GM12878 (cell line): ENCODE results near the gene MFSD11. TPM values are rescaled to one million over a fixed set of nuclear protein-coding genes. Genes with fewer than 3 reads are reported as not detected.
A peak's percentile ranks its signal among the peaks of the same experiment; 100 is the strongest.
"Not testable (repeated sequence)": the region's sequence is repeated elsewhere in the genome, so short reads cannot be mapped to it uniquely, and the experiment has no call there.

Experiments used
- ATAC-seq: fragments of 200-7000 bp; cut with Tn5 transposase; 3 replicates; pipeline ENCODE4 v1.9.1; 2020; ENCODE audit warnings: mild to moderate bottlenecking, moderate library complexity
- BruUV-seq: library from RNA; stranded (reverse); fragments of 400-500 nt; replicated peaks from 2 replicates; lab custom pipeline; 2021; lab: Mats Ljungman, UMichigan
- CTCF ChIA-PET: fragments of 300-600 bp; sonication (Branson Sonifier 250); formaldehyde crosslinking; extraction: SDS; loops from one replicate; lab custom pipeline; 2021; ENCODE audit warnings: inconsistent platforms; lab: Yijun Ruan, JAX
- POLR2A ChIA-PET: fragments of 350-600 bp; formaldehyde crosslinking; extraction: SDS; loops from one replicate; lab custom pipeline; 2021; ENCODE audit warnings: inconsistent platforms; lab: Charles Lee
- RAD21 ChIA-PET: fragments of 300-600 bp; sonication (Branson Sonifier 250); formaldehyde crosslinking; loops from one replicate; lab custom pipeline; 2023; ENCODE audit warnings: antibody characterized with exemption; ENCODE audit not compliant: unreplicated experiment; lab: Charles Lee
- SMC1A ChIA-PET: fragments of 300-600 bp; sonication (Branson Sonifier 250); formaldehyde crosslinking; loops from one replicate; lab custom pipeline; 2023; ENCODE audit not compliant: unreplicated experiment, uncharacterized antibody; lab: Charles Lee
- DNase-seq: peaks from one replicate; pipeline ENCODE4 v3.0.0-alpha.2; 2011; ENCODE audit warnings: low read depth, low spot score
- FAIRE-seq: peaks from 3 replicates; lab custom pipeline; 2011; peaks lifted over from hg19 to GRCh38; lab: Jason Lieb, UNC
- H2AFZ ChIP-seq: 2 replicates; pipeline ENCODE4 v1.6.0; 2011; ENCODE audit warnings: low read depth, low read length, control low read depth; ENCODE audit not compliant: control insufficient read depth
- H3K27ac ChIP-seq: 2 replicates; pipeline ENCODE4 v1.5.1; 2011; ENCODE audit warnings: control low read depth; ENCODE audit not compliant: control insufficient read depth, insufficient read depth
- H3K27me3 ChIP-seq, 2 experiments: replicated peaks in 1 of 2; 2 replicates each; pipeline versions ENCODE4 v1.6.0 to v1.6.1; 2011; ENCODE audit warnings: low read length in 1 of 2; ENCODE audit not compliant: control insufficient read depth in 2 of 2, insufficient read depth in 2 of 2
- H3K36me3 ChIP-seq, 2 experiments: 2 replicates each; pipeline ENCODE4 v1.5.1; 2011; ENCODE audit warnings: low read length in 1 of 2; ENCODE audit not compliant: control insufficient read depth in 2 of 2, insufficient read depth in 2 of 2
- H3K4me1 ChIP-seq: 2 replicates; pipeline ENCODE4 v1.6.1; 2011; ENCODE audit warnings: mild to moderate bottlenecking, low read length, moderate library complexity, mixed read lengths; ENCODE audit not compliant: control insufficient read depth, insufficient read depth
- H3K4me2 ChIP-seq: 2 replicates; pipeline ENCODE4 v1.6.0; 2011; ENCODE audit warnings: control low read depth; ENCODE audit not compliant: control insufficient read depth, insufficient read depth
- H3K4me3 ChIP-seq: fragments of 200-600 bp; sonication (generic); 2 replicates; pipeline ENCODE4 v1.5.1; 2016
- H3K79me2 ChIP-seq: 2 replicates; pipeline ENCODE4 v1.6.0; 2011; ENCODE audit warnings: low read length; ENCODE audit not compliant: control insufficient read depth, insufficient read depth
- H3K9ac ChIP-seq: 2 replicates; pipeline ENCODE4 v1.8.0; 2011; ENCODE audit warnings: low read length, control low read depth, mixed read lengths; ENCODE audit not compliant: control insufficient read depth, insufficient read depth
- H3K9me3 ChIP-seq: replicated peaks from 3 replicates; pipeline ENCODE4 v1.5.1; 2011; ENCODE audit warnings: mild to moderate bottlenecking, low read length; ENCODE audit not compliant: control insufficient read depth, insufficient read depth
- H4K20me1 ChIP-seq: 2 replicates; pipeline ENCODE4 v1.6.0; 2011; ENCODE audit not compliant: control insufficient read depth, insufficient read depth
- KAT2A ChIP-seq: conservative IDR thresholded peaks from 2 replicates; pipeline ENCODE4 v1.6.1; 2011; ENCODE audit warnings: low read depth, low read length; ENCODE audit not compliant: control insufficient read depth
- MEF2B ChIP-seq: fragments of 450-650 bp; IDR thresholded peaks from 2 replicates; pipeline ENCODE4 v1.6.1; 2018; ENCODE audit warnings: mild to moderate bottlenecking, moderate library complexity; ENCODE audit not compliant: partially characterized antibody, poor library complexity, severe bottlenecking
- NFXL1 ChIP-seq: fragments of 450-650 bp; IDR thresholded peaks from 2 replicates; pipeline ENCODE4 v1.6.1; 2017; ENCODE audit warnings: antibody characterized with exemption, mild to moderate bottlenecking, borderline replicate concordance
- POLR2A ChIP-seq: IDR thresholded peaks from 2 replicates; pipeline ENCODE4 v1.6.1; 2011; ENCODE audit warnings: low read depth, mild to moderate bottlenecking, low read length
- SPI1 ChIP-seq: IDR thresholded peaks from 2 replicates; pipeline ENCODE4 v1.6.1; 2011; ENCODE audit warnings: low read depth, mild to moderate bottlenecking, low read length, moderate library complexity, borderline replicate concordance; ENCODE audit not compliant: insufficient read depth
- WGBS: methylation state at CpG from one replicate; pipeline ENCODE4 v1.1.6; 2016; ENCODE audit warnings: low lambda C conversion rate; ENCODE audit not compliant: insufficient replicate concordance, insufficient coverage; ENCODE audit errors: missing lambda C conversion rate; 5-methylcytosine and 5-hydroxymethylcytosine counted together
- in situ Hi-C: fragments of 300-500 bp; cut with MboI; formaldehyde crosslinking; loops from 9 replicates; pipeline ENCODE4 v1.14.3; 2018; ENCODE audit warnings: mixed read lengths
- intact Hi-C: fragments of 100-400 bp; cut with micrococcal nuclease; formaldehyde crosslinking; loops from one replicate; pipeline ENCODE4 v1.14.2; 2022; ENCODE audit not compliant: unreplicated experiment
- polyA plus RNA-seq, 11 experiments: library from polyadenylated mRNA; depleted of rRNA in 4 of 11; unstranded in 6 of 11; stranded (reverse) in 5 of 11; fragments of >200 nt; fragmentation: Nextera tagmentation in 4 of 11; fragmentation: Illumina TruSeq in 1 of 11; extraction: Ambion mirVana in 4 of 11; extraction: Trizol in 1 of 11; gene quantifications; 1 replicate in 1 of 11; 2 replicates in 10 of 11; pipeline versions ENCODE4 v1.2.1 to v1.2.3, GENCODE V29; 2011 to 2016; ENCODE audit warnings: inconsistent platforms in 2 of 11, missing spikeins in 2 of 11, low read depth in 1 of 11
- total RNA-seq, 4 experiments: library from RNA; depleted of rRNA in 3 of 4; stranded (reverse); fragments of >200 nt in 3 of 4; fragmentation: Illumina TruSeq in 1 of 4; extraction: Trizol in 1 of 4; gene quantifications; 2 replicates each; pipeline versions ENCODE4 v1.2.1 to v1.2.3, GENCODE V29; 2013 to 2021

MFSD11 gene
- total and polyA plus RNA-seq, 10 of the 15 experiments (the other 5 are each of a cell fraction or from before 2014, with no cell fraction given): 11.0 to 19.4 (median 15.5) TPM

DNA sequence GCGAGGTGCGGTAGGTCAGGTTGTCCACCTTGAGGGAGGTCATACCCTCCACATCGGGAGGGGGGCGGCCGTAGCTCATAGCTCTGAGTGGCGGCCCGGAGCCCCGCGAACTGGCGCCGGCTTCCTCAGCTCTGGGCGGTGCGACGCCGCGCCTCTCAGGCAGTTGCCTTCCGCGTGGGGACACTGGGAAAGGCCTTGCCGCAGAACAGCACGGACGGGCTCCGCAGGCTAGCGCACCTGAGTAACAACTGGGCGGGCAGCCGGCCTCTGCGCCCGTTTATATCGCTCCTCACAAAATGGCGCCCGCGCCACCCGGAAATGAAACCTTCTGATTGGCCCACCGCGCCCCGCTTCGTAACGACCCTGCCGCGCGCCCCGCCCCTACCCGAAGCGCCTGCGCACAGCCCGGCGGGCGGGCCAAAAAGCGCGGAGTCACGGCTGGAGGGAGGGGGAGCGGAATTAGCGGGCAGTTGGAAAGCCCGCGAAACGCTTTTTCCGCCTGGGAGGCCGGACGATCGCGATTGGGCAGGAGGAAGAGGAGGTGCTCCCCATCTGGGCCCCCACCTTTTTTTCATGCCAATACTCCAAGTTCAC lies 740 bp upstream of the MFSD11 start, which contains the start of gene SRSF2 (continued):
- TF ChIP-seq MEF2B (peak; percentile 7), KAT2A (no peak), NFXL1 (0 out of 2 replicates have a peak, but pooled peaks have one; percentile 45)

DNA sequence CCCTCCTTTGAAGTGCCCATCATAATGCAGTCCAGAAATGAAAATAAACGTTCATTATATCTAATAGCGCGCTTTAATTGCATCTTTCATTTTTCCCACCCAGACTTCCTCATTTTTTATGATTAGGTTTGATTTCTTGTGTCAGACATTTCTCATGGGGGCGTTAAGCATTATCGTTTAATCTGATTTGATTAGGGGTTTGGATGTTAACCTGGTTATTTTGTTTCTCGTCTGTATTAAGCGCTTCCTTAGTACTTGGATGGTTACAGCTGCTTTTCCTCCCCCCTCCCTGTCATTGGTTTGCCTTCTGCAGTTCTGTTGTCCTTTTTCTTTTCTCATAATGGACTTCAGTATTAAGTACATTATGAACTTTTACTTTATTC lies 540 bp downstream of the MFSD11 start:
- 15% methylated on average over 7 of the region's 7 CpGs for WGBS
- FAIRE-seq: no peak
- Histone ChIP-seq H3K9me3 (no peaks in the 10 kb centered on the region; the same call in 2 of the 3 replicates), H3K4me2 (peak overlapping the region; percentile 90), H2AFZ (peak overlapping the region; percentile 80; the same call in 1 of the 2 replicates), H4K20me1 (no peaks in the 10 kb centered on the region; the same call in 1 of the 2 replicates)
- RAD21 ChIA-PET: interaction anchor here (1.0 to 2.1 kb wide), 3 partner anchors 9 to 274 kb away, joined by 3 to 12 read pairs (median 4); no protein-coding TSS in a partner anchor
- SMC1A ChIA-PET: interaction anchor here (0.6 to 2.8 kb wide), 4 partner anchors 9 to 43 kb away, joined by 3 to 10 read pairs (median 4); partner anchors contain the start of gene METTL23
- TF ChIP-seq POLR2A (no peak), SPI1 (peak; percentile 58; the same call in 1 of the 2 replicates)
- TF ChIP-seq, all 136 proteins: peak for 1
- in situ Hi-C loops: no loop called here
- no peak for ATAC-seq
- Histone ChIP-seq H3K9ac (peak overlapping the region; percentile 80), H3K4me1 (no peaks in the 10 kb centered on the region; the same call in 1 of the 2 replicates), H3K27me3 (no peaks in the 10 kb centered on the region), H3K79me2 (peaks cover 54% of the 10 kb centered on the region), H3K4me3 (peak overlapping the region; percentile 92), H3K36me3 (peaks cover 5 to 14% of the 10 kb centered on the region in 2 experiments), H3K27ac (peak overlapping the region; percentile 91)
- DNase-seq: no peak
- TSS peak; percentile 64 for BruUV-seq
- POLR2A ChIA-PET: interaction anchor here (1.3 to 6.4 kb wide), 2 partner anchors 12 to 67 kb away, joined by 4 to 60 read pairs; partner anchors contain the start of genes JMJD6 and METTL23
- CTCF ChIA-PET: interaction anchor here (0.6 to 1.2 kb wide), 4 partner anchors 11 to 38 kb away, joined by 3 to 4 read pairs (median 4); no protein-coding TSS in a partner anchor
- intact Hi-C loops: loop anchor here (10.0 kb wide), 1 partner anchor 346 kb away; no protein-coding TSS in a partner anchor

DNA sequence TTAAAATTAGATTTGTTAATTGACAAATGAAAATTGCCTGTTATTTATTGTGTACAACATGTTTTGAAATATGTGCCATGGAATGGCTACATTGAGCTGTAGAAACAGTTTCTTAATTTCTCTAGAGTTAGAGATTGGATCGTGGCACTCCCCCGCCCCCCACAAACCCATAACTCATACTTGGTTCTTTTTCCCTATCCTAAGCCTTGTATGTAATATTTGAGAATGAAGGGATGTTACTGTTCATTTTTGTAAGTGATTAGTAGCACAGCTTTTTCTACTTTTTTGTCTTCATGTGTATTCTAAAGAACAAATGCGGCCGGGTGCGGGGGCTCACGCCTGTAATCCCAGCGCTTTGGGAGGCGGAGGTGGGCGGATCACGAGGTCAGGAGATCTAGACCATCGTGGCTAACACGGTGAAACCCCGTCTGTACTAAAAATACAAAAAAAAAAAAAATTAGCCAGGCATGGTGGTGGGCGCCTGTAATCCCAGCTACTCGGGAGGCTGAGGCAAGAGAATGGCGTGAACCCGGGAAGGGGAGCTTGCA lies 1.7 kb downstream of the MFSD11 start:
- ATAC-seq, DNase-seq, in situ Hi-C loops, H3K4me3 ChIP-seq, H2AFZ ChIP-seq, H3K9ac ChIP-seq, BruUV-seq, FAIRE-seq, H3K4me2 ChIP-seq, H3K27ac ChIP-seq, H4K20me1 ChIP-seq, H3K36me3 ChIP-seq, H3K9me3 ChIP-seq, H3K27me3 ChIP-seq, H3K4me1 ChIP-seq: not testable (repeated sequence)
- ChIA-PET RAD21 (interaction anchor here (0.6 to 0.7 kb wide), 2 partner anchors 240 to 273 kb away, joined by 3 read pairs; no protein-coding TSS in a partner anchor), POLR2A (interaction anchor here (0.5 to 6.4 kb wide), 4 partner anchors 13 to 46 kb away, joined by 3 to 60 read pairs (median 5); partner anchors contain the start of genes JMJD6 and METTL23), CTCF (interaction anchor here (0.9 to 1.4 kb wide), 4 partner anchors 12 to 348 kb away, joined by 3 read pairs; no protein-coding TSS in a partner anchor), SMC1A (interaction anchor here (1.1 to 2.8 kb wide), 3 partner anchors 10 to 41 kb away, joined by 3 to 10 read pairs (median 5); partner anchors contain the start of gene METTL23)
- intact Hi-C loops: loop anchor here (10.0 kb wide), 1 partner anchor 345 kb away; no protein-coding TSS in a partner anchor
- 95% methylated on average over 13 of the region's 17 CpGs for WGBS
- H3K79me2 ChIP-seq: peaks cover 42% of the 10 kb centered on the region
